HL-60 (cell line): ENCODE measurements around the gene CCSER1.

Experiments used
- CTCF ChIP-seq: IDR thresholded peaks from one replicate; pipeline ENCODE4 v1.5.1; 2011; ENCODE audit warnings: low read length, control low read depth, inconsistent platforms; ENCODE audit not compliant: insufficient read depth
- TF ChIP-seq, protein P1 (sequence below): IDR thresholded peaks from 2 replicates; pipeline ENCODE4 v1.6.1; 2012; ENCODE audit warnings: low read depth; ENCODE audit not compliant: insufficient replicate concordance

DNA sequence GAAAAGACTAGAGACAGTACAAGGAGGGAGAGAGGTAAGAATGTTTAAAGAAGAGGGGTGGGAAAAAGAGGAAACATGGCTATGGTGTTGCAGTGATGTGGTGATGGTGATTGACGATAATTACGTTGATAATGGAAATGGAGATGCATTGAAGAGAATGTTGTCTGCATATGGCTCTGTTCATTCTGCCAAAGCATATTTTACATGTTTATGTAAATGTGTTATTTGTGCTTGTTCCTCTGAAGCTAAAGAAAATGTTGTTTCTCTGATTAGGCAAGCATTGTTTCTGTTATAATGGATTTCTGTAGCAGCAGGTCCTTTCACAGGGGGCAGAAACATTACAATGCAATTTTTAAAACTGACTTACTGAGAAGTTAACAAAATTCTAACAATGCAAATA lies 958.8 kb downstream of the CCSER1 start:
- no peak for TF ChIP-seq CTCF
- TF ChIP-seq, protein P1, sequence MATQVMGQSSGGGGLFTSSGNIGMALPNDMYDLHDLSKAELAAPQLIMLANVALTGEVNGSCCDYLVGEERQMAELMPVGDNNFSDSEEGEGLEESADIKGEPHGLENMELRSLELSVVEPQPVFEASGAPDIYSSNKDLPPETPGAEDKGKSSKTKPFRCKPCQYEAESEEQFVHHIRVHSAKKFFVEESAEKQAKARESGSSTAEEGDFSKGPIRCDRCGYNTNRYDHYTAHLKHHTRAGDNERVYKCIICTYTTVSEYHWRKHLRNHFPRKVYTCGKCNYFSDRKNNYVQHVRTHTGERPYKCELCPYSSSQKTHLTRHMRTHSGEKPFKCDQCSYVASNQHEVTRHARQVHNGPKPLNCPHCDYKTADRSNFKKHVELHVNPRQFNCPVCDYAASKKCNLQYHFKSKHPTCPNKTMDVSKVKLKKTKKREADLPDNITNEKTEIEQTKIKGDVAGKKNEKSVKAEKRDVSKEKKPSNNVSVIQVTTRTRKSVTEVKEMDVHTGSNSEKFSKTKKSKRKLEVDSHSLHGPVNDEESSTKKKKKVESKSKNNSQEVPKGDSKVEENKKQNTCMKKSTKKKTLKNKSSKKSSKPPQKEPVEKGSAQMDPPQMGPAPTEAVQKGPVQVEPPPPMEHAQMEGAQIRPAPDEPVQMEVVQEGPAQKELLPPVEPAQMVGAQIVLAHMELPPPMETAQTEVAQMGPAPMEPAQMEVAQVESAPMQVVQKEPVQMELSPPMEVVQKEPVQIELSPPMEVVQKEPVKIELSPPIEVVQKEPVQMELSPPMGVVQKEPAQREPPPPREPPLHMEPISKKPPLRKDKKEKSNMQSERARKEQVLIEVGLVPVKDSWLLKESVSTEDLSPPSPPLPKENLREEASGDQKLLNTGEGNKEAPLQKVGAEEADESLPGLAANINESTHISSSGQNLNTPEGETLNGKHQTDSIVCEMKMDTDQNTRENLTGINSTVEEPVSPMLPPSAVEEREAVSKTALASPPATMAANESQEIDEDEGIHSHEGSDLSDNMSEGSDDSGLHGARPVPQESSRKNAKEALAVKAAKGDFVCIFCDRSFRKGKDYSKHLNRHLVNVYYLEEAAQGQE: no peak
